Activated CD4-positive, alpha-beta memory T cell treated with anti-CD3 and anti-CD28 coated beads, Interleukin-2, amount 10 ng/mL, durations not matched to agents 7 days and 5 days (primary cell): ENCODE results near the gene EVX1. TPM values are rescaled to one million over a fixed set of nuclear protein-coding genes. Genes with fewer than 3 reads are reported as not detected.

Experiments
- CTCF ChIA-PET: fragments of 350-600 bp; sonication (Branson Sonifier 250); formaldehyde crosslinking; loops from one replicate; lab custom pipeline; 2021; ENCODE audit warnings: antibody characterized with exemption, inconsistent platforms; lab: Charles Lee
- POLR2A ChIA-PET: fragments of 350-600 bp; sonication (Branson Sonifier 250); formaldehyde crosslinking; loops from one replicate; lab custom pipeline; 2021; ENCODE audit warnings: antibody characterized with exemption; lab: Charles Lee
- DNase-seq: peaks from one replicate; pipeline ENCODE4 v3.0.0-alpha.2; 2020
- H3K27ac Mint-ChIP-seq: one replicate; pipeline ENCODE4 v1.8.0; 2021; ENCODE audit warnings: mild to moderate bottlenecking, mixed read lengths
- H3K27me3 Mint-ChIP-seq: one replicate; pipeline ENCODE4 v1.8.0; 2021; ENCODE audit warnings: mixed read lengths
- H3K36me3 Mint-ChIP-seq: one replicate; pipeline ENCODE4 v1.8.0; 2021; ENCODE audit warnings: low read depth, mixed read lengths
- H3K4me1 Mint-ChIP-seq: one replicate; pipeline ENCODE4 v1.8.0; 2021; ENCODE audit warnings: mixed read lengths
- H3K4me3 Mint-ChIP-seq: one replicate; pipeline ENCODE4 v1.8.0; 2021; ENCODE audit warnings: mild to moderate bottlenecking, mixed read lengths
- H3K9me3 Mint-ChIP-seq: one replicate; pipeline ENCODE4 v1.8.0; 2021; ENCODE audit warnings: mixed read lengths
- total RNA-seq, 2 experiments: library from RNA; stranded (reverse); gene quantifications; one replicate each; pipeline ENCODE4 v1.2.3, GENCODE V29; 2021

EVX1 gene
- total RNA-seq, 2 experiments from 2014 or later, result not detected

DNA sequence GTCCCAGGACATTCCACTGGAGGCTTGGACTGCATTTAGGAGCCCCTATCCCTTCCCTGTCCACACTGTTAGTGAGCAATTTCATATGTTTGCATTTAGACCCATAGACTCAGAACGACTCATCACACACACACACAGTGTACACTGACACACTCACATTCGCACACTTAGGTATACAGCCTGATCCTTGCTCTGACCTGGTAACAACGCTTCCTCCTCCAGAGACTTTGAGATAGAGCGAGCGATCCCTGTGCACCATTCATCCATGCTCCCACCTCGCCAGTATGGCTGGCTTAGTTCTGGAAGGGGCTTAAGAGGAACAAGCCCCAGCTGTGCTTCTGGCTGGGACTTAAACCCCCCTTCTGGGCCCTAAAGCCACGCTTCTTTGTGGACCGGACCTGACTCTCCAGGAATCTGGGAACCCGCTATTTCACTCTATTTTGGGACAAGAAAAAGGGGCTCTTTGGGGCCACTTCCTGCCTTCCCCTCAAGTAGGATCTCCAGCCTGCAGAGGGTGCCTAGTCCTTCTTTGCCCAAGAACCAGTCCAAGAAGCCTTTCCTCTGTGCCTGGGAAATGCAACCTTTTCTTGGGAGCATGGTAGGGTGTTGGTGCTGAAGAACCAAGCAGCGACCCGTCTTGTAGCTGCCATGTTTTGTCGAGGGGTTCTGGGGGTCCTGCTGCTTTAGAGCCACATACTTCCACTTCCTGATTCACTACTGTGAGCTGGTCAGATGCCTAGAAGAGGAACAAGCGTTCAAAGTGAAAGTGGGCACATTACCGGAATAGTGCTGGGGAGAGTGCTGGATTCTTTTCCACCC is 41.6 kb upstream of the EVX1 start:
- H3K36me3 Mint-ChIP-seq, result no peaks in the 10 kb centered on the region
- CTCF ChIA-PET, result no interaction called here
- POLR2A ChIA-PET, result no interaction called here
- peaks cover 86% of the 10 kb centered on the region for H3K27me3 Mint-ChIP-seq
- no peaks in the 10 kb centered on the region for H3K9me3 Mint-ChIP-seq
- peaks cover 36% of the 10 kb centered on the region for H3K4me1 Mint-ChIP-seq
- peak overlapping the region; percentile 17 for H3K4me3 Mint-ChIP-seq
- peak overlapping the region; percentile 21 for H3K27ac Mint-ChIP-seq
- DNase-seq, result peak; percentile 12

DNA sequence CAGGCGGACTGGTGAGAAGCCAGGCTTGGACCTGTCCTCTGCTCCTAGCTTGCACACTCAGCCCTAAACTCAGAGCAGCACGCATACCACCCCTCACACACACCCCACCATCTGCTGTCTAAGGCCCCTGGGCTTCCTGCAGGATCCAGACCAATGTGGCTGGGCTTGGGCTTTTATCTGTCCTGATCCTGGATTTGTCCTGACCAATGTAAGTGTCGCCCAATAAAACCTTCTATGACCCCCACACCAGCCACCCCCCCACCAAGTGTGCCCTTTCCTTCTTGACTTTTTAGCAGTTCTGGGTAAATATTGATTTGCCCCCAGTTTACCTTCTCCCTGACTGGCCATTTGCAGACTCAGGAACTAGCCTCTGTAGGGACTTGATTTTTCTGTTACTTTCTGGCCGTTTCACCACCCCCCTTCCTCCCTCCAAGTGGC is 41.0 kb upstream of the EVX1 start:
- no peak for DNase-seq
- no peak overlapping the region for H3K27ac Mint-ChIP-seq
- ChIA-PET CTCF (no interaction called here), POLR2A (no interaction called here)
- H3K4me3 Mint-ChIP-seq, result peak overlapping the region; percentile 17
- no peaks in the 10 kb centered on the region for H3K9me3 Mint-ChIP-seq
- no peaks in the 10 kb centered on the region for H3K36me3 Mint-ChIP-seq
- peaks cover 88% of the 10 kb centered on the region for H3K27me3 Mint-ChIP-seq
- peaks cover 35% of the 10 kb centered on the region for H3K4me1 Mint-ChIP-seq

DNA sequence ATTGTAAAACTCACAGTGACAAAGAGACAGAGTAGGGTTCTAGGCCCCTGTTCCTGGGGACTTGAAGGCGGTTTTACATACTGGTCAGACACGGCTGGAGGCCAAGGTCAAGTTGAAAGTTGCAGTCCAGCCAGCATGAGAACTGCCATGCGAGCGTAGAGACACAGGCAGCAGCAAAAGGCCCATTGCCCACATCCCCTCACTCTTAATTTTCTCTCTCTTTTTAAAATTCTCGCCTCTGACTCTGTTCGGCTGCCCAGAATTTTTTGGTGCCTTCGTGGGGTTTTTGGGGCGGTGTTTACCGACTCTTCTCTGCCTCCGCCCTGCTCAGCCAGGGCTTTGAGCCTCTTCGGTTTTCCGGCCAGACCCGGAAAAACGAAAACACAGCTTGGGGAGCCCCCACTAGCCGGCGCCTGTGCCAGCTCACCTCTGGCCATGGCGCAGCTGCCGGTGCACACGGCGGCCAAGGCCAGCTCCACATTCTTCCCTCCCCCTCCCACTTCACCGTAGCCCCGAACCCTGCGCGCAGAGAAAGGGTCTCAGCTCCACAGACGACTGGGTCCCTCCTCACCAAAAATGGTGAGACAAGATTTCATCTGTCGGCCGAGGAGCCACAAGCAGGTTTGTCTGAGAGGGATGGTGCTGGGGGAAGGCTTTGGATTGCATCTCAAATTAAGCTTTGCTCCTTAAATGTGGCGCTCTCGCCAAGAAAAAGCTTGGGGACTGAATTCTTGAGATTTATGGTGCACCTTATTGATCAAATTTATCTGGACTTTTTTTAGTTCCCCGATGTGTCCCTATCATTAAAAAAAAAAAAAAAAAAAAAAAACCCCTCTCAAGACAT is 40.4 kb upstream of the EVX1 start:
- CTCF ChIA-PET, result interaction anchor here (1.0 to 1.4 kb wide), 2 partner anchors 9 to 23 kb away, joined by 3 to 8 read pairs; no protein-coding TSS in a partner anchor
- POLR2A ChIA-PET, result no interaction called here

DNA sequence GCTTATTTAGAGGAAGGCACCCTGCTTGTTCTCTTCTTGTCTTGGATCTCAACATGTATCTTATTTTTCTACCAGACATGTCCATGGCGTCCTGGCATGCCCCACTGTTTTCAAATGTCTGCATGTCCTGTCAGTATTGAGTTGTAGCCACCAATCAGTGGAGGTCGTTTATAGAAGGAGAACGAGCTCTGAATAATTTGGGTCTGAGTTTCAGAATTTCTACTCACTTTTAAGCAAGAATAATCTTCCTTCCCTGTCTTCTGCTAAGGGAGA is 39.8 kb upstream of the EVX1 start:
- H3K36me3 Mint-ChIP-seq, result no peaks in the 10 kb centered on the region
- peak; percentile 8 for DNase-seq
- no peak overlapping the region for H3K4me3 Mint-ChIP-seq
- ChIA-PET CTCF (interaction anchor here (1.0 to 1.4 kb wide), 2 partner anchors 9 to 23 kb away, joined by 3 to 8 read pairs; no protein-coding TSS in a partner anchor), POLR2A (no interaction called here)
- no peak overlapping the region for H3K27ac Mint-ChIP-seq
- H3K9me3 Mint-ChIP-seq, result no peaks in the 10 kb centered on the region
- peaks cover 89% of the 10 kb centered on the region for H3K27me3 Mint-ChIP-seq
- H3K4me1 Mint-ChIP-seq, result peaks cover 35% of the 10 kb centered on the region

More for the DNA sequence above, 40.4 kb upstream of the EVX1 start:
- H3K27me3 Mint-ChIP-seq, result peaks cover 90% of the 10 kb centered on the region
- H3K27ac Mint-ChIP-seq, result no peak overlapping the region
- peaks cover 35% of the 10 kb centered on the region for H3K4me1 Mint-ChIP-seq
- H3K36me3 Mint-ChIP-seq, result no peaks in the 10 kb centered on the region
- DNase-seq, result peak; percentile 6
- no peaks in the 10 kb centered on the region for H3K9me3 Mint-ChIP-seq
- H3K4me3 Mint-ChIP-seq, result no peak overlapping the region

DNA sequence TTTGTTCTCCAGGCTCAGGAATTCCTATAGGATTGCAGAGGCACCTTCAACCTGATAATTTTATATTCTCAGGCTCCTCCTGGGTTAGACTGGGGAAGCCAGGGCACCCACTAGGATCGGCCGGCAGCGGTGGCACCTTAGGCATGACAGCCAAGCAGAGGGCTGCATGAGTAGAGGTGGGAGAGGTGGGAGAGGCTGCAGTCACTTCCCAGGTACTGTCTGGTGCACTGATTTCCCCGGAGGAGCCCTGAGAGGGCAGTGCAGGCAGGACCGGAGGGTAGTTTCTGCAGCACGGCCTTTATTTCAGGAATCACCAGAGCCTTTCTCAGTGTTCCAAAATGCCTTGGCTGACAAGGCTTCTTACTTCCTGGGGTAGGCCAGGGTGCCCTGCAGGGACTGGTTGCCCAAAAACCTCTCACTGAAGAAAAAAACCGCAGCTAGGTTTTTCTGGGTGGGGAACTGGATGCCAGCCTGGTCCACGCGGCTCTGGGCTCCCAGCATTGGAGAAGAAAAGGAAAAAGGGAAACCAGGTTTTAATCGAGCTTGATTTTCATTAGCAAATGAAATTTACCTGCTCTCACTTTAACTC is 39.1 kb upstream of the EVX1 start:
- H3K9me3 Mint-ChIP-seq, result no peaks in the 10 kb centered on the region
- H3K4me3 Mint-ChIP-seq, result no peak overlapping the region
- CTCF ChIA-PET, result interaction anchor here (1.0 to 1.4 kb wide), 2 partner anchors 8 to 24 kb away, joined by 3 to 8 read pairs; no protein-coding TSS in a partner anchor
- H3K27ac Mint-ChIP-seq, result no peak overlapping the region
- POLR2A ChIA-PET, result no interaction called here
- H3K4me1 Mint-ChIP-seq, result peaks cover 31% of the 10 kb centered on the region
- peak; percentile 5 for DNase-seq
- no peaks in the 10 kb centered on the region for H3K36me3 Mint-ChIP-seq
- peaks cover 88% of the 10 kb centered on the region for H3K27me3 Mint-ChIP-seq

DNA sequence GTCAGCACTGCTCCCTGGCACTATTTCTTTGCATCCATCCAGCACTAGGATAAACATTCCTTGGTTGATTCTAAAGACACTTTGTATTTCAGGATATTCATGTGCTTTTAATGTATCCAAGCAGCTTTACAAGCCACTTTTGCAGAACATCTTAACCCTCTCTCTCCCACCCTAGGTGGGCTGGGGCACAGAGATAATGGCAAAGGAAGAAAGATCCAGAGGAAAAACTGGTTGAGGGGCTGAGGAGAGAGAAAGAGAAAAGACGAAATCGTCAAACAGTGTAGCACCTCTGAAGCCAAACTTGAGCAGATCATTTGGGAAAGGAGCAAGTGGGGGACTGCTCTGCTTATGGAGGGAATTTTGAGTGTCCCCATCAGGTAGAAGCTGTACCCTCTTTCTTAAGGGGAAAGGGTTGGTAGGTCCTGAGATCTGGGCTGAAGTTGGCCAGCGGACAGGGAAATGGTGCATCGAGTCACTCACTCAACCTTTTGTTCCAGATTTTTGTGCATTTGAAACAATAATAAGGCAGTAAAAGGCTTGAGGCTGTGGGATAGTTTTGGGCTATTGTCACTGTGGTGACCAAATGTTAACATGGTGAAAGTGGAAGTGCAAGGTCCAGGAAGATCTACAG is 38.5 kb upstream of the EVX1 start:
- Mint-ChIP-seq H3K27me3 (peaks cover 87% of the 10 kb centered on the region), H3K4me1 (peaks cover 29% of the 10 kb centered on the region), H3K27ac (no peak overlapping the region), H3K36me3 (no peaks in the 10 kb centered on the region), H3K9me3 (no peaks in the 10 kb centered on the region), H3K4me3 (no peak overlapping the region)
- DNase-seq, result peak; percentile 5
- ChIA-PET CTCF (interaction anchor here (1.2 to 1.6 kb wide), 2 partner anchors 8 to 27 kb away, joined by 3 to 5 read pairs; no protein-coding TSS in a partner anchor), POLR2A (interaction anchor here (1.3 kb wide), 1 partner anchor 38 kb away, joined by 3 read pairs; the partner anchor contains the start of gene EVX1)

DNA sequence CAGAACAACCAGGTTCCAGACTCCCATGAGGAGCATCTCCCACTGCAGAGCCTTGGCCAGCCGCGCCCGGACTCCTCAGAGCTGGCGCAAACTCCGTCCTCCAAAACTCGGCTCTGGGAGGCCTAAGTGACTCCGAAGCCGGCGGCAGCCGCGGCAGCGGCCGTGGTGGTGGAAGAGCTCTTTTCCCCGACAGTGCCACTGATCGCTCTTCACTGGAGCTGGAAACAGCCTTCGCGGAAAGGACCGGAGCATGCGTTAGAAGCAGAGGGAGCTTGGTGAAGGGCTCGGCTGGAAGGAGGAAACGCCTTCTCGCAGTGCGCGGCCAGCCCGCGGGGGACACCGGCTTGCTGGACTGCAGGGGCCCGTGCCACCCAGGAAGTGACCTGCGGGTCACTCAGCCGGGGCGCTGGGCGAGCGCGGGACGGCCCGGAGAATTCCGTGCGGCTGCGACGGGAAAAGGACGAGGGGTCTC is 37.7 kb upstream of the EVX1 start:
- Mint-ChIP-seq H3K9me3 (no peaks in the 10 kb centered on the region), H3K27me3 (peaks cover 91% of the 10 kb centered on the region), H3K27ac (no peak overlapping the region), H3K4me3 (no peak overlapping the region), H3K36me3 (no peaks in the 10 kb centered on the region), H3K4me1 (peaks cover 28% of the 10 kb centered on the region)
- peak; percentile 12 for DNase-seq
- POLR2A ChIA-PET, result interaction anchor here (1.0 to 1.3 kb wide), 2 partner anchors 15 to 38 kb away, joined by 3 read pairs; partner anchors contain the start of gene EVX1
- CTCF ChIA-PET, result interaction anchor here (1.2 to 1.6 kb wide), 2 partner anchors 9 to 28 kb away, joined by 3 to 5 read pairs; no protein-coding TSS in a partner anchor

DNA sequence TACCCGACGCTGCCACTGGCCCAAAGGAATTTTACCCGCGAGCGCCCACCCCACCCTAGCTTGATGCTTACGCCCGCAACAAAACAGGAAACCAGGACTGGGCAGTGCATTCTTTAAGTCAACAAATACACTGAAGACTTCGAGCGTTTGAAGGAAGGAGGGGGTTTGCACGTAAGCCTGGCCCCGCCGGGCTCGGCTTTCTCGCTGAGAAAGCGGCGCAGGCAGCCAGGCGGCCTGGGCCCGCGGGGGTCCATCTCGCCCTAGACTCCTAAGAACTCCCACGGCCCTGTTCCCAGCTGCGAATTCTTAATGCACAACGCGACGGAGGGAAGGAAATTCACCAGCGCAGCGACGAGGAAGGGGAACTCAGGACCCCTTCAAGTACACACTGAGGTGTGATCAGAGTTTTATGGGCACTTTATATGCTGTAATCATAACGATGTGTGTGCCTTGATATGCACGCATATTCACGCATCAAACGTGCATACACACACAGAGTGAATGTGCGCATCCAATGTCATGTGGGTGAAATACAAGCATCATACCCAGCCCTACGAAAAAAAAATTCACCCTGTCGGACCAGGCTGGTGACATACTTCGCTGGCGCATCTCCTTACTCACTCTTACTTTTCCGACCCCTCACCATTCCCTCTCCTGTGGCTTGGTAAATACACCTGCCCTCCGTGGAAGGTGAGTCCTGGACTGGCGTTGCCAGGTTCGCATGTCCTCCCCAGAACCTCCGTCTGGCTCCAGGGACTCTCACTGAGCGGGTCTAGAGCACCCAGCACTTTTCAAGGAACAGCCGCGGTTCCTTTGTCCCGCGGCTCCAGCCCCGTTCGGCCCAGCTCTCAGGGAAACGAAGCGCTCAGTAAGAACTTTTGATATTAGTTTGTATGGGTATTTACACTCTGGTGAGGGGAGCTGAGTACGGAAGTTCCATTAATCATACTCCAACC is 37.0 kb upstream of the EVX1 start:
- CTCF ChIA-PET, result interaction anchor here (1.2 to 1.6 kb wide), 2 partner anchors 10 to 29 kb away, joined by 3 to 5 read pairs; no protein-coding TSS in a partner anchor
- H3K27me3 Mint-ChIP-seq, result peaks cover 94% of the 10 kb centered on the region
- H3K4me3 Mint-ChIP-seq, result no peak overlapping the region
- H3K4me1 Mint-ChIP-seq, result peaks cover 24% of the 10 kb centered on the region
- H3K9me3 Mint-ChIP-seq, result no peaks in the 10 kb centered on the region
- POLR2A ChIA-PET, result interaction anchor here (1.0 kb wide), 1 partner anchor 16 kb away, joined by 3 read pairs; no protein-coding TSS in a partner anchor
- peak; percentile 9 for DNase-seq
- no peak overlapping the region for H3K27ac Mint-ChIP-seq
- H3K36me3 Mint-ChIP-seq, result no peaks in the 10 kb centered on the region

DNA sequence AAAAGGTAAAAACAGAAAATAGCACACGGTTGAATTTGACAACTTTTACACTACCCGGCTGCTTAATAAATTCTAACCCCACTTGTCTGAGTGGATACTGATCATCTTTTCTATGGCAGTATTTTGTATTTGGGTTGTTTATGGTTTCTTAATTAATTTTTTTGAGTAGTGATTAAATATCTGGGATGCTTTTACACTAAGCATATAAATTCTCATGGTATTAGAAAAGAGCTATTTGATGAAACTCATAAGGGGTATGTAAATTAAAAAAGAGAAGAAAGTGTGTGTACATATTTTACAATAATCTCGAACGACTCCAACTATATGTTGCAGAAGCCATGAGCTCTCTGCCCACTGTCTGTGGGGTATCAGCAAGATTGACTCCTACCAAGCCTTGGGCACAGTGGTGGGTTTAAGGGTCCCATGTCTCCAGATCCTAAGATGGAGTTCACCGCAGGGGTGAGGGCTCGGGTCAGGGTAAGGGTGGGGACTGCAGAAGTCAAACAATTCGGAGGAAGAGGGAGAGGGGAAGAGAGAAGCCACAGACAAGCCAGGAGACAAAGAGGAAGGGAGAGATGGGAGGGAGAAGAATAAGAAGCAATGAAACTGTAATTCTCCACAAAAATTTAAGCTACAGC is 35.1 kb upstream of the EVX1 start:
- no peaks in the 10 kb centered on the region for H3K9me3 Mint-ChIP-seq
- peaks cover 92% of the 10 kb centered on the region for H3K27me3 Mint-ChIP-seq
- H3K4me1 Mint-ChIP-seq, result peaks cover 6% of the 10 kb centered on the region
- POLR2A ChIA-PET, result no interaction called here
- no peaks in the 10 kb centered on the region for H3K36me3 Mint-ChIP-seq
- CTCF ChIA-PET, result interaction anchor here (1.0 kb wide), 1 partner anchor 11 kb away, joined by 5 read pairs; no protein-coding TSS in a partner anchor
- no peak overlapping the region for H3K4me3 Mint-ChIP-seq
- no peak overlapping the region for H3K27ac Mint-ChIP-seq
- DNase-seq, result no peak

DNA sequence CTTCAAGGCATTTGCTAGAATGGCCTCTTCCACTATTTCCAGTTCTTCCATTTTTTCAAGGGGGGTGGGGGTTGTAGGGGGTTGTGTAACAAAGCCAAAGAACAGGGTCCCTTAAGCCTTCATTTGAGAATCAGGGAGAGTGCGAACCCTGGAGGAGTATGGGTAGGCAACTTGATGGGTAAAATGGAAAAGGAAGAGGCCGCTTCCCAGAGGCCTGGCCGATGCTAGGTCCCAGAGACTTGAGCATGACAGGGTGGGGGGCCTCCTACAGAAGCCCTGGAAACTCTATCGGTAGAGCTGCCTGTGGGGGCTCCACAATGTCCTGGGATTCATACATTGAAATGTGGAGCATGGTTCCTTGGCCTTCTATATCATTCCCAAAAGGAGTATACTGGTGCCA is 33.6 kb upstream of the EVX1 start:
- Mint-ChIP-seq H3K36me3 (no peaks in the 10 kb centered on the region), H3K9me3 (no peaks in the 10 kb centered on the region), H3K27me3 (peaks cover 91% of the 10 kb centered on the region), H3K27ac (no peak overlapping the region), H3K4me3 (no peak overlapping the region), H3K4me1 (peaks cover 4% of the 10 kb centered on the region)
- CTCF ChIA-PET, result interaction anchor here (0.7 to 1.7 kb wide), 2 partner anchors 369 to 810 kb away, joined by 3 to 8 read pairs; no protein-coding TSS in a partner anchor
- POLR2A ChIA-PET, result no interaction called here
- no peak for DNase-seq

DNA sequence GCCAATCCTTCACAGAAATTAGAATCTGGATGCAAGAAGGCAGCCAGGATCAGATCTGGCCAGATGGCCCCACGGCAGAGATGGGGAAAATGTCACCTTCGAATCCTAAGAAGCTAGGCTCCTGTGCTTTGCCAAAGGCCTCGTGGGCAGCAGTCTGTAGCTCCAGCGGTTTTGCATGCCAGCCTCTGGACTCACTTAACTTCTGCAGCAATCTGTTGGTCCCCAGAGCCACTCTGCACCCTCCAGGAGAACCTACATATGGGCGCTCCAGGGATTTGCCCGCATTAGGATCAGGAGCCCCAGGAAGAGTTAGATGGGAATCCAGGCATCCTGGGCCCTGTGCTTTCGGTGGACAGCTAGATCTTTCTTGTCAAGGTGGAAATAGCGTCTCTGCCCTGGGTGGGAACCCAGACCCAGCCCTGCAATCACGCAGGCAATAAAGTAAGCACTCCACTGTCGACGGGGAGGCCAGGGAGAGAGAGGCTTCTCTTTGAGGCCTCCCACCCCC is 32.6 kb upstream of the EVX1 start:
- Mint-ChIP-seq H3K36me3 (no peaks in the 10 kb centered on the region), H3K9me3 (no peaks in the 10 kb centered on the region), H3K4me1 (peaks cover 4% of the 10 kb centered on the region), H3K27ac (no peak overlapping the region), H3K4me3 (no peak overlapping the region), H3K27me3 (peaks cover 90% of the 10 kb centered on the region)
- CTCF ChIA-PET, result interaction anchor here (0.9 to 2.4 kb wide), 5 partner anchors 13 to 809 kb away, joined by 3 to 8 read pairs (median 4); no protein-coding TSS in a partner anchor
- POLR2A ChIA-PET, result no interaction called here
- DNase-seq, result no peak
